Measurements from ENCODE around the gene LYRM4.

The LYRM4 gene

DNA sequence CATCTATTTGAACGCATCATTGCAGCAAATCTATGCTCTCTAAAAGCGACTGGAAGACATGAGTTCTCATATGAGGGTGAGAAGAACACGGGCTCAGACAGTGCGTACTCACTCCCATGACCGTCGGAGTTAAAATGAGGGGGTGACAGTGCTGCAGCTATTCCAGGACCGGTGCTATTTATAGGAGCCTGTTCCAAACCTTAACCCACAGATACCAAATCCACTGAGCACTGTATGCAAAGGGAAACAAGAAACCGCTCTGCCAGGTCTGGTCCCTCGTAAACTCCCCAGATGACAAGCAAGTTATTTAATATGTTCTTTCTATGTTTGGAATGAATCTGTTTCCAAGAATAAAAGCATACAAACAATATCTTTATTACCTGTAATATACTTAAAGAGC, 152.7 kb downstream of the LYRM4 start:
- no peaks in the 10 kb centered on the region for H3K4me1 ChIP-seq (ENCODE audit: insufficient read depth, low read length, severe bottlenecking)
- H3K4me3 ChIP-seq (ENCODE audit: low read depth, low read length, poor library complexity, severe bottlenecking) = no peak overlapping the region
- H3K9ac ChIP-seq (ENCODE audit: low read length) = no peak overlapping the region
- H3K27ac ChIP-seq (ENCODE audit: low read depth, low read length, poor library complexity, severe bottlenecking) = no peak overlapping the region
- H3K79me2 ChIP-seq (ENCODE audit: insufficient read depth, low read length) = no peaks in the 10 kb centered on the region
- no peak for TF ChIP-seq EZH2 (IDR thresholded peaks at IDR 0.05; ENCODE audit: borderline replicate concordance, low read length)
- TF ChIP-seq, protein P1, sequence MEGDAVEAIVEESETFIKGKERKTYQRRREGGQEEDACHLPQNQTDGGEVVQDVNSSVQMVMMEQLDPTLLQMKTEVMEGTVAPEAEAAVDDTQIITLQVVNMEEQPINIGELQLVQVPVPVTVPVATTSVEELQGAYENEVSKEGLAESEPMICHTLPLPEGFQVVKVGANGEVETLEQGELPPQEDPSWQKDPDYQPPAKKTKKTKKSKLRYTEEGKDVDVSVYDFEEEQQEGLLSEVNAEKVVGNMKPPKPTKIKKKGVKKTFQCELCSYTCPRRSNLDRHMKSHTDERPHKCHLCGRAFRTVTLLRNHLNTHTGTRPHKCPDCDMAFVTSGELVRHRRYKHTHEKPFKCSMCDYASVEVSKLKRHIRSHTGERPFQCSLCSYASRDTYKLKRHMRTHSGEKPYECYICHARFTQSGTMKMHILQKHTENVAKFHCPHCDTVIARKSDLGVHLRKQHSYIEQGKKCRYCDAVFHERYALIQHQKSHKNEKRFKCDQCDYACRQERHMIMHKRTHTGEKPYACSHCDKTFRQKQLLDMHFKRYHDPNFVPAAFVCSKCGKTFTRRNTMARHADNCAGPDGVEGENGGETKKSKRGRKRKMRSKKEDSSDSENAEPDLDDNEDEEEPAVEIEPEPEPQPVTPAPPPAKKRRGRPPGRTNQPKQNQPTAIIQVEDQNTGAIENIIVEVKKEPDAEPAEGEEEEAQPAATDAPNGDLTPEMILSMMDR (IDR thresholded peaks at IDR 0.05; ENCODE audit: low read length) = no peak
- no peak overlapping the region for H3K4me2 ChIP-seq (ENCODE audit: low read length)
- no peaks in the 10 kb centered on the region for H3K27me3 ChIP-seq (ENCODE audit: insufficient read depth, low read length)
- H2AFZ ChIP-seq (ENCODE audit: low read length) = no peak overlapping the region
- no peaks in the 10 kb centered on the region for H3K9me2 ChIP-seq (ENCODE audit: low read depth, low read length)
- no peaks in the 10 kb centered on the region for H3F3A ChIP-seq (ENCODE audit: insufficient read depth, low read length)
- H3K9me3 ChIP-seq (ENCODE audit: low read length) = no peaks in the 10 kb centered on the region
- no peaks in the 10 kb centered on the region for H3K36me3 ChIP-seq (ENCODE audit: insufficient read depth, low read length)
- H4K20me1 ChIP-seq (ENCODE audit: insufficient read depth, low read length) = no peaks in the 10 kb centered on the region

DNA sequence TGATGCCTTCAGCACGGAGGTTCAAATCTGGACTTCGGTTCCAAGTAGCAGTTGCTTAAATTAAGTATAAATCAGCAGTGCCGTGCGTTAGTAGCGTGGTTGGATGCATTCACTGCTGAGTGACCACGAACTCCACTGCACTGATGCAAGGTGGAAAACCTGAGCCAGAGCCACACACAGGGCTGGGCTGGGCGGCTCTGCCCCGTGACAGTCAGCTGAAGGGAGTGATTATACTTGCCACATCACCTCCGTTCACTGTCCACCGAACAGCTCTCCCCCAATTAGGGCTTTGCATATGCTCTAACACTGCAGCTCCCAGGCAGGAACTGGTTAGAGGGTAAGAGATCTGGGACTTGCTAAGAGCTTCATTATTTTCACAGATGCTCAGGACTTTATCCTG, 153.4 kb downstream of the LYRM4 start:
- no peaks in the 10 kb centered on the region for H3K36me3 ChIP-seq (ENCODE audit: insufficient read depth, low read length)
- H3K79me2 ChIP-seq (ENCODE audit: insufficient read depth, low read length) = no peaks in the 10 kb centered on the region
- no peaks in the 10 kb centered on the region for H3K27me3 ChIP-seq (ENCODE audit: insufficient read depth, low read length)
- no peaks in the 10 kb centered on the region for H3K9me2 ChIP-seq (ENCODE audit: low read depth, low read length)
- TF ChIP-seq, protein P1 (IDR thresholded peaks at IDR 0.05; ENCODE audit: low read length) = no peak
- no peak for TF ChIP-seq EZH2 (IDR thresholded peaks at IDR 0.05; ENCODE audit: borderline replicate concordance, low read length)
- H3K4me1 ChIP-seq (ENCODE audit: insufficient read depth, low read length, severe bottlenecking) = no peaks in the 10 kb centered on the region
- H4K20me1 ChIP-seq (ENCODE audit: insufficient read depth, low read length) = no peaks in the 10 kb centered on the region
- H2AFZ ChIP-seq (ENCODE audit: low read length) = no peak overlapping the region
- H3K27ac ChIP-seq (ENCODE audit: low read depth, low read length, poor library complexity, severe bottlenecking) = no peak overlapping the region
- H3K4me3 ChIP-seq (ENCODE audit: low read depth, low read length, poor library complexity, severe bottlenecking) = no peak overlapping the region
- H3K4me2 ChIP-seq (ENCODE audit: low read length) = no peak overlapping the region
- H3K9ac ChIP-seq (ENCODE audit: low read length) = no peak overlapping the region
- H3F3A ChIP-seq (ENCODE audit: insufficient read depth, low read length) = no peaks in the 10 kb centered on the region
- H3K9me3 ChIP-seq (ENCODE audit: low read length) = no peaks in the 10 kb centered on the region

DNA sequence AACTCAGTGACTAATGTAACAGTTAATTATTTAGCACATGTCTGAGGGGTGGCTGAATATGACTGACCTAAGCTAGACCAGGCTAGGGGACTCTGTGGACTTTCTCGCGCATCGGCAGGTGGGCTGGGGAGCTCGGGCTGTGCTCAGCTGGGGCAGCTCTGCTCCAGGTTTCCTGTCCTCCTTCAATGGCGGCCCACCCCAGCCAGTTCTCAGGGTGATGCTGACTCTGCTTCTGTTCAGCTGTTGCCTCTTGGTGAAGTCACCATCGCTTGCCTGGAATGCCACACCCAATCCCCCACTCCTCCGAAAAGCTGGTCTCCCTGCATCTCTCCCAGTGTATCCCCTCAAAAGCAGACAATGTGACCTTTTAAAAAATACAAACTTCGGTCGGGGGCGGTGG, 155.6 kb downstream of the LYRM4 start:
- Histone ChIP-seq H3K27me3 (ENCODE audit: insufficient read depth, low read length) (no peaks in the 10 kb centered on the region), H3K9me3 (ENCODE audit: low read length) (no peaks in the 10 kb centered on the region), H3F3A (ENCODE audit: insufficient read depth, low read length) (no peaks in the 10 kb centered on the region), H4K20me1 (ENCODE audit: insufficient read depth, low read length) (no peaks in the 10 kb centered on the region), H3K4me1 (ENCODE audit: insufficient read depth, low read length, severe bottlenecking) (no peaks in the 10 kb centered on the region), H3K9ac (ENCODE audit: low read length) (no peak overlapping the region), H3K79me2 (ENCODE audit: insufficient read depth, low read length) (no peaks in the 10 kb centered on the region), H3K4me3 (ENCODE audit: low read depth, low read length, poor library complexity, severe bottlenecking) (no peak overlapping the region), H3K36me3 (ENCODE audit: insufficient read depth, low read length) (no peaks in the 10 kb centered on the region), H2AFZ (ENCODE audit: low read length) (no peak overlapping the region), H3K4me2 (ENCODE audit: low read length) (no peak overlapping the region), H3K9me2 (ENCODE audit: low read depth, low read length) (no peaks in the 10 kb centered on the region), H3K27ac (ENCODE audit: low read depth, low read length, poor library complexity, severe bottlenecking) (no peak overlapping the region)
- TF ChIP-seq EZH2 (IDR thresholded peaks at IDR 0.05; ENCODE audit: borderline replicate concordance, low read length) = no peak
- TF ChIP-seq, protein P1 (IDR thresholded peaks at IDR 0.05; ENCODE audit: low read length) = no peak

Data from OCI-LY1 (cell line).